ENCODE data around the gene TLCD4.

Gene TLCD4

DNA sequence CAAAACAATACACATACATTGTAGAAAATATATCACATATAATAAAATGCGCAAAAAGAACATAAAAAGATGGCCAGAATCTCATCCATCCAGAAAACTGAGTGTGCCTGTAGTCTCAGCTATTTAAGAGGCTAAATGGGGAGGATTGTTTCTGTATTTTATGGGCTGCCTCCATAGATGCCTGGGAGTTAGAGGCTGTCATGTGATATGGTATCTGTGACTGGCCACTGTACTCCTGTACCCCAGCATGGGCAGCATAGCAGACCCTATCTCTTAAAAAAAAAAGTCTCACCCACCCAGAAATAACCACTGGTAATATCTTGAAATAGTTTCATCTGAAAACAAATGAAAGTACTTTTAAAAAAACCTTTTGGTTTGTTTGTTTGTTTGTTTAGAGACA, 3.5 kb upstream of the TLCD4 start:
- Histone ChIP-seq H4K20me1 (ENCODE audit: insufficient read depth, low read length) (no peaks in the 10 kb centered on the region), H3K9me3 (replicated peaks; ENCODE audit: insufficient read depth, low read length) (no peaks in the 10 kb centered on the region), H3K36me3 (replicated peaks; ENCODE audit: insufficient read depth, low read length) (no peaks in the 10 kb centered on the region), H3K79me2 (ENCODE audit: low read length) (no peaks in the 10 kb centered on the region), H3K27me3 (replicated peaks; ENCODE audit: insufficient read depth, low read length) (no peaks in the 10 kb centered on the region), H3K9ac (ENCODE audit: low read length) (no peak overlapping the region), H3K4me3 (ENCODE audit: low read length) (no peak overlapping the region), H2AFZ (ENCODE audit: low read length) (no peak overlapping the region), H3F3A (ENCODE audit: insufficient read depth, low read length) (no peaks in the 10 kb centered on the region), H3K9me2 (replicated peaks; ENCODE audit: insufficient read depth, low read length) (no peaks in the 10 kb centered on the region), H3K4me2 (ENCODE audit: low read depth, low read length) (no peak overlapping the region), H3K4me1 (ENCODE audit: low read length) (no peaks in the 10 kb centered on the region), H3K27ac (ENCODE audit: low read length) (no peak overlapping the region)
- DNase-seq, result no peak
- TF ChIP-seq, protein P1, sequence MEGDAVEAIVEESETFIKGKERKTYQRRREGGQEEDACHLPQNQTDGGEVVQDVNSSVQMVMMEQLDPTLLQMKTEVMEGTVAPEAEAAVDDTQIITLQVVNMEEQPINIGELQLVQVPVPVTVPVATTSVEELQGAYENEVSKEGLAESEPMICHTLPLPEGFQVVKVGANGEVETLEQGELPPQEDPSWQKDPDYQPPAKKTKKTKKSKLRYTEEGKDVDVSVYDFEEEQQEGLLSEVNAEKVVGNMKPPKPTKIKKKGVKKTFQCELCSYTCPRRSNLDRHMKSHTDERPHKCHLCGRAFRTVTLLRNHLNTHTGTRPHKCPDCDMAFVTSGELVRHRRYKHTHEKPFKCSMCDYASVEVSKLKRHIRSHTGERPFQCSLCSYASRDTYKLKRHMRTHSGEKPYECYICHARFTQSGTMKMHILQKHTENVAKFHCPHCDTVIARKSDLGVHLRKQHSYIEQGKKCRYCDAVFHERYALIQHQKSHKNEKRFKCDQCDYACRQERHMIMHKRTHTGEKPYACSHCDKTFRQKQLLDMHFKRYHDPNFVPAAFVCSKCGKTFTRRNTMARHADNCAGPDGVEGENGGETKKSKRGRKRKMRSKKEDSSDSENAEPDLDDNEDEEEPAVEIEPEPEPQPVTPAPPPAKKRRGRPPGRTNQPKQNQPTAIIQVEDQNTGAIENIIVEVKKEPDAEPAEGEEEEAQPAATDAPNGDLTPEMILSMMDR (IDR thresholded peaks at IDR 0.05; ENCODE audit: low read length), result no peak
- TF ChIP-seq EZH2phosphoT487 (IDR thresholded peaks at IDR 0.05; ENCODE audit: low read length), result no peak

- H3K4me2 ChIP-seq (ENCODE audit: low read depth, low read length), result no peak overlapping the region
- no peaks in the 10 kb centered on the region for H3K4me1 ChIP-seq (ENCODE audit: low read length)
- TF ChIP-seq, protein P1 (IDR thresholded peaks at IDR 0.05; ENCODE audit: low read length), result no peak
- no peak for TF ChIP-seq EZH2 (optimal IDR thresholded peaks at IDR 0.05; ENCODE audit: low read depth, low read length)
- no peak for TF ChIP-seq EZH2phosphoT487 (IDR thresholded peaks at IDR 0.05; ENCODE audit: low read length)
- H3K9ac ChIP-seq (ENCODE audit: low read length), result no peak overlapping the region
- H3K9me3 ChIP-seq (replicated peaks; ENCODE audit: insufficient read depth, low read length), result no peaks in the 10 kb centered on the region
- H3K36me3 ChIP-seq (replicated peaks; ENCODE audit: insufficient read depth, low read length), result no peaks in the 10 kb centered on the region
- DNase-seq, result no peak
- H3K79me2 ChIP-seq (ENCODE audit: low read length), result no peaks in the 10 kb centered on the region
- no peak overlapping the region for H3K4me3 ChIP-seq (ENCODE audit: low read length)
- H3F3A ChIP-seq (ENCODE audit: insufficient read depth, low read length), result no peaks in the 10 kb centered on the region
- no peak overlapping the region for H3K27ac ChIP-seq (ENCODE audit: low read length)
- H3K27me3 ChIP-seq (replicated peaks; ENCODE audit: insufficient read depth, low read length), result no peaks in the 10 kb centered on the region
- H4K20me1 ChIP-seq (ENCODE audit: insufficient read depth, low read length), result no peaks in the 10 kb centered on the region
- H3K9me2 ChIP-seq (replicated peaks; ENCODE audit: insufficient read depth, low read length), result no peaks in the 10 kb centered on the region
- H2AFZ ChIP-seq (ENCODE audit: low read length), result no peak overlapping the region
Observed at GRCh38 chr1:95115708-95116137, 1.4 kb upstream of the TLCD4 start.

DNA sequence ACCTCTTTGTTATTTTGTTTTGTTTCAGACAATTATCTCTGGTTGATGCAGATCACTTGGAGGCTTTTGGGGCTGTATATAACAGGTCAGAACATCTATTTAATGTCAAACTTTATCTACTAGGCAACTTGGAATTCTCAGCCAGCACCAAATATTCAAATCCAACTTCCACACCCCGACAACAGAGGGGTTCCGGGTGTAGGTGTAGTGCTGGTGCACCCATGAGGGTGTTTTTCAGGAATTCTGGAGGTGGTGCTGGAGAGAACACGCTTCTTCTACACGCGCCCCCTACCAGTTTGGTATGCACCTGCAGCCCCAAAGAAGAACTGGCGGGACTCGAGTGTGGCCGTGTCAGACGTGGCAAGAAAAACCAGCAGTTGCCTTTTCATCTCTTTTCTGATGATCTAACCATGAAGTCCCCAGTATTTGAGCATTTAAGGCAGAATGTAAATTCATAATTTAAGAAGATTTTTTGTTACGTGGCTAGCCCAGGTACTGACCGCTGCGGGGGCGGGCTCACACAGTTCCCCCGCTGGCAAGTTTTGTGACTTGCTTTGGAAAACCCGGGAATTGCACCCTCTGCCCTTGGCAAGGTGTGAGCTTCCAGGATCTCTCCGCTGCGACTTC, 462 bp upstream of the TLCD4 start:
- H2AFZ ChIP-seq (ENCODE audit: low read length), result peak overlapping the region; percentile 63; the same call in 1 of the 2 replicates
- H3K4me2 ChIP-seq (ENCODE audit: low read depth, low read length), result peak overlapping the region; percentile 55; the same call in 1 of the 2 replicates
- TF ChIP-seq EZH2 (optimal IDR thresholded peaks at IDR 0.05; ENCODE audit: low read depth, low read length), result no peak
- TF ChIP-seq, protein P1 (IDR thresholded peaks at IDR 0.05; ENCODE audit: low read length), result peak; percentile 55
- peak overlapping the region; percentile 46; the same call in 1 of the 2 replicates for H3K9ac ChIP-seq (ENCODE audit: low read length)
- H3K4me3 ChIP-seq (ENCODE audit: low read length), result peak overlapping the region; percentile 74
- H3K9me3 ChIP-seq (replicated peaks; ENCODE audit: insufficient read depth, low read length), result no peaks in the 10 kb centered on the region
- no peaks in the 10 kb centered on the region for H4K20me1 ChIP-seq (ENCODE audit: insufficient read depth, low read length)
- H3K4me1 ChIP-seq (ENCODE audit: low read length), result no peaks in the 10 kb centered on the region
- no peaks in the 10 kb centered on the region for H3K9me2 ChIP-seq (replicated peaks; ENCODE audit: insufficient read depth, low read length)
- peak overlapping the region; percentile 32; the same call in 1 of the 2 replicates for H3K27ac ChIP-seq (ENCODE audit: low read length)
- DNase-seq, result peak; percentile 70
- H3K36me3 ChIP-seq (replicated peaks; ENCODE audit: insufficient read depth, low read length), result no peaks in the 10 kb centered on the region
- H3K79me2 ChIP-seq (ENCODE audit: low read length), result no peaks in the 10 kb centered on the region
- H3K27me3 ChIP-seq (replicated peaks; ENCODE audit: insufficient read depth, low read length), result no peaks in the 10 kb centered on the region
- no peaks in the 10 kb centered on the region for H3F3A ChIP-seq (ENCODE audit: insufficient read depth, low read length)
